PC-3 (cell line): ENCODE measurements around the gene NAGLU. TPM values are rescaled to one million over a fixed set of nuclear protein-coding genes. Genes with fewer than 3 reads are reported as not detected.

Source experiments
- ATAC-seq: fragments of 200-7000 bp; cut with Tn5 transposase; 2 replicates; pipeline ENCODE4 v1.9.1; 2020; ENCODE audit warnings: mild to moderate bottlenecking, moderate library complexity
- BruUV-seq: library from RNA; stranded (reverse); fragments of 400-500 nt; replicated peaks from 2 replicates; lab custom pipeline; 2021; lab: Mats Ljungman, UMichigan
- CTCF ChIA-PET: fragments of 300-600 bp; sonication (Branson Sonifier 250); formaldehyde crosslinking; loops from one replicate; lab custom pipeline; 2022; ENCODE audit warnings: antibody characterized with exemption; lab: Charles Lee
- POLR2A ChIA-PET: fragments of 300-600 bp; sonication (Branson Sonifier 250); formaldehyde crosslinking; loops from one replicate; lab custom pipeline; 2022; ENCODE audit warnings: antibody characterized with exemption; ENCODE audit not compliant: unreplicated experiment; lab: Charles Lee
- DNase-seq: peaks from one replicate; pipeline ENCODE4 v3.0.0-alpha.2; 2015
- H2AFZ ChIP-seq: fragments of 300-600 bp; sonication (generic); 2 replicates; pipeline ENCODE4 v1.6.0; 2016; ENCODE audit warnings: antibody characterized with exemption, low read length
- H3F3A ChIP-seq: fragments of 300-600 bp; sonication (generic); one replicate; pipeline ENCODE4 v1.6.0; 2017; ENCODE audit warnings: antibody characterized with exemption, low read length, control low read depth, mild to moderate bottlenecking; ENCODE audit not compliant: unreplicated experiment
- H3K27ac ChIP-seq: fragments of 300-600 bp; sonication (generic); 2 replicates; pipeline ENCODE4 v1.5.1; 2016; ENCODE audit warnings: mild to moderate bottlenecking, low read length
- H3K27me3 ChIP-seq: fragments of 300-600 bp; sonication (generic); 2 replicates; pipeline ENCODE4 v1.6.1; 2016; ENCODE audit warnings: low read length, mixed read lengths
- H3K36me3 ChIP-seq: fragments of 300-600 bp; sonication (generic); 2 replicates; pipeline ENCODE4 v1.6.1; 2016; ENCODE audit warnings: low read depth, mixed run types, low read length, mixed read lengths
- H3K4me1 ChIP-seq: fragments of 300-600 bp; sonication (generic); 2 replicates; pipeline ENCODE4 v1.5.1; 2016; ENCODE audit warnings: low read length; ENCODE audit not compliant: insufficient read depth
- H3K4me2 ChIP-seq: fragments of 300-600 bp; sonication (generic); 2 replicates; pipeline ENCODE4 v1.6.0; 2016; ENCODE audit warnings: low read length
- H3K4me3 ChIP-seq: fragments of 300-600 bp; sonication (generic); 2 replicates; pipeline ENCODE4 v1.5.1; 2016; ENCODE audit warnings: mild to moderate bottlenecking, low read length, mixed read lengths
- H3K79me2 ChIP-seq: fragments of 300-600 bp; sonication (generic); 2 replicates; pipeline ENCODE4 v1.6.1; 2017; ENCODE audit warnings: low read length, mixed read lengths
- H3K9ac ChIP-seq: fragments of 300-600 bp; sonication (generic); 2 replicates; pipeline ENCODE4 v1.6.0; 2016; ENCODE audit warnings: mild to moderate bottlenecking, low read length
- H3K9me2 ChIP-seq: fragments of 300-600 bp; sonication (generic); replicated peaks from 2 replicates; pipeline ENCODE4 v1.6.1; 2016; ENCODE audit warnings: mixed run types, low read length, mixed read lengths
- H3K9me3 ChIP-seq: fragments of 300-600 bp; sonication (generic); 2 replicates; pipeline ENCODE4 v1.6.1; 2016; ENCODE audit warnings: low read length, mixed read lengths
- H4K20me1 ChIP-seq: fragments of 300-600 bp; sonication (generic); 2 replicates; pipeline ENCODE4 v1.6.1; 2016; ENCODE audit warnings: low read length, mixed read lengths
- CTCF ChIP-seq: fragments of 300-600 bp; sonication (generic); conservative IDR thresholded peaks from 2 replicates; pipeline ENCODE4 v1.5.1; 2017; ENCODE audit warnings: antibody characterized with exemption, low read depth, mild to moderate bottlenecking, low read length
- EZH2 ChIP-seq: fragments of 300-600 bp; sonication (generic); IDR thresholded peaks from one replicate; pipeline ENCODE4 v1.6.1; 2017; ENCODE audit warnings: antibody characterized with exemption, mild to moderate bottlenecking, low read length; ENCODE audit not compliant: unreplicated experiment
- EZH2phosphoT487 ChIP-seq: fragments of 300-600 bp; sonication (generic); IDR thresholded peaks from 2 replicates; pipeline ENCODE4 v1.6.1; 2018; ENCODE audit warnings: mild to moderate bottlenecking, antibody characterized with exemption, low read length, borderline replicate concordance
- intact Hi-C: fragments of 100-400 bp; cut with micrococcal nuclease; formaldehyde crosslinking; loops from 2 replicates; pipeline ENCODE4 v1.9.0; 2023
- total RNA-seq: library from RNA; depleted of rRNA; stranded (reverse); fragments of >200 nt; gene quantifications from 2 replicates; pipeline ENCODE4 v1.2.3, GENCODE V29; 2014

Gene NAGLU
- total RNA-seq, 1 experiment from 2014 or later: 4.9 TPM

GRCh38 chr17:42584880-42585279 is 48.8 kb downstream of the NAGLU start:
- TF ChIP-seq CTCF: no peak
- no peak for TF ChIP-seq EZH2phosphoT487
- TF ChIP-seq EZH2: no peak
- Histone ChIP-seq H3K4me1 (no peaks in the 10 kb centered on the region), H3K27ac (no peak overlapping the region), H3F3A (no peaks in the 10 kb centered on the region), H3K36me3 (no peaks in the 10 kb centered on the region; the same call in none of the 2 replicates), H3K9me3 (no peaks in the 10 kb centered on the region), H2AFZ (no peak overlapping the region), H3K27me3 (no peaks in the 10 kb centered on the region), H4K20me1 (no peaks in the 10 kb centered on the region), H3K79me2 (no peaks in the 10 kb centered on the region), H3K9me2 (no peaks in the 10 kb centered on the region), H3K4me3 (no peak overlapping the region), H3K4me2 (no peak overlapping the region), H3K9ac (no peak overlapping the region)
- no peak for ATAC-seq
- no TSS peak for BruUV-seq
- CTCF ChIA-PET: no interaction called here
- intact Hi-C loops: no loop called here
- no peak for DNase-seq
- POLR2A ChIA-PET: no interaction called here

GRCh38 chr17:42585353-42585752 is 49.3 kb downstream of the NAGLU start:
- ATAC-seq (no peak), DNase-seq (no peak)
- no peak overlapping the region for H3K27ac ChIP-seq
- no peak overlapping the region for H2AFZ ChIP-seq
- H3K36me3 ChIP-seq: no peaks in the 10 kb centered on the region; the same call in none of the 2 replicates
- ChIA-PET CTCF (no interaction called here), POLR2A (no interaction called here)
- H3F3A ChIP-seq: no peaks in the 10 kb centered on the region
- H3K27me3 ChIP-seq: no peaks in the 10 kb centered on the region
- no peak for TF ChIP-seq CTCF
- TF ChIP-seq EZH2: no peak
- no peak overlapping the region for H3K4me3 ChIP-seq
- H3K9me3 ChIP-seq: no peaks in the 10 kb centered on the region
- H3K79me2 ChIP-seq: no peaks in the 10 kb centered on the region
- no peaks in the 10 kb centered on the region for H3K9me2 ChIP-seq
- H4K20me1 ChIP-seq: no peaks in the 10 kb centered on the region
- BruUV-seq: no TSS peak
- no peaks in the 10 kb centered on the region for H3K4me1 ChIP-seq
- intact Hi-C loops: no loop called here
- no peak overlapping the region for H3K4me2 ChIP-seq
- no peak overlapping the region for H3K9ac ChIP-seq

DNA sequence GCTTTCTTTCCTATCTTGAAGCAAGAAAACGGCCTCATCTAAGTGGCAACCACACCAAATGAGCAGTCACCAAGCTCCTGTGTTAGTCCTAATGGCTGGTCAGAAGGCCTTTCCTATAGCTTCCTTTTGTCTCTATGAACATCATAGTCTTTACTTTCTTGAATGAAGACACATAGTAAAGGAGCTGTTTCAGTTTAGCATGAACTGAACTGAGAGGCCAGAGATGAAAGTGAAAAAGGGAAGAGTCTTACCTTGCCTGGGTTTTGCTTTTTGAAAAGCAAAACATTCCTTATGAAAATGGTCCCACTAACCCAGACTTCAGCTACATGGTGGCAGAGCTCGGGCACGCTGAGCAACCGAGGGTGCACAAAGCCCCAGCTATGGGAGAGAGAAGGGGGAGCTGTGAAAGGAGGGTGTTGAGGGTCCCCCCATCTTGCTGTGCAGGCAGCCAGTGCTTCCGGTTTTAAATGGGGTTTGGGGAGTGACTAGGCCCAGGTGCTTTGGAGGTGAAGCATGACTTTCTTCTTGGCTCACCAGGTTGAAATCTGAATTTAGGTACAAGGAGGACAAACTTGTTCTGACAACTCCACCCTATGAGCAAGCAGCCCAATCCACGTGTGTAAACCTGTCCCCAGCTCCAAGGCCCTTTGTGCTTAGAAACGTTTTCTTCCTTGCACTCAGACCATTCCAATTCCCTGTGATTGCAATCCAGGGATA is 50.6 kb downstream of the NAGLU start:
- Histone ChIP-seq H3K27ac (no peak overlapping the region), H3K27me3 (no peaks in the 10 kb centered on the region), H2AFZ (no peak overlapping the region), H3K9me2 (no peaks in the 10 kb centered on the region), H3K4me3 (no peak overlapping the region), H3K4me1 (no peaks in the 10 kb centered on the region), H4K20me1 (no peaks in the 10 kb centered on the region), H3K9me3 (no peaks in the 10 kb centered on the region), H3K4me2 (no peak overlapping the region), H3F3A (no peaks in the 10 kb centered on the region), H3K9ac (no peak overlapping the region), H3K79me2 (no peaks in the 10 kb centered on the region), H3K36me3 (peaks cover 3% of the 10 kb centered on the region)
- no TSS peak for BruUV-seq
- DNase-seq (no peak), ATAC-seq (no peak)
- ChIA-PET CTCF (no interaction called here), POLR2A (no interaction called here)
- intact Hi-C loops: no loop called here
- TF ChIP-seq CTCF (no peak), EZH2 (no peak), EZH2phosphoT487 (no peak)
